Esophagus squamous epithelium (tissue), 5 donors: ENCODE measurements around the gene RBM17. TPM values are rescaled to one million over a fixed set of nuclear protein-coding genes. Genes with fewer than 3 reads are reported as not detected.

Experiments
- DNase-seq: peaks from one replicate; lab custom pipeline; 2025; lab: John Stamatoyannopoulos, UW
- H3K27ac ChIP-seq, 4 donors: fragments of 200-600 bp; sonication (generic); one replicate each; pipeline ENCODE4 v1.5.1; 2016 to 2019; ENCODE audit warnings: mild to moderate bottlenecking in 1 of 4
- H3K27me3 ChIP-seq, 4 donors: fragments of 200-600 bp; sonication (generic); 1 replicate in 3 of 4; 2 replicates in 1 of 4; pipeline versions ENCODE4 v1.5.1 to v1.6.0; 2017 to 2021; ENCODE audit warnings: antibody characterized with exemption in 1 of 4
- H3K36me3 ChIP-seq, 3 donors: fragments of 200-600 bp; sonication (generic); one replicate each; pipeline ENCODE4 v1.5.1; 2016 to 2019
- H3K4me1 ChIP-seq, 3 donors: fragments of 200-600 bp; sonication (generic); one replicate each; pipeline ENCODE4 v1.5.1; 2017 to 2019
- H3K4me3 ChIP-seq, 4 donors: fragments of 200-600 bp; sonication (generic); 1 replicate in 3 of 4; 2 replicates in 1 of 4; pipeline ENCODE4 v1.5.1; 2016 to 2019; ENCODE audit warnings: mild to moderate bottlenecking in 2 of 4, moderate library complexity in 1 of 4
- H3K9me3 ChIP-seq, 3 donors: fragments of 200-600 bp; sonication (generic); one replicate each; pipeline ENCODE4 v1.5.1; 2016 to 2019
- CTCF ChIP-seq, 6 experiments: fragments of 450-650 bp in 4 of 6; fragments of 200-600 bp in 2 of 6; sonication (generic) in 2 of 6; IDR thresholded peaks; one replicate each; pipeline ENCODE4 v1.5.1; 2016 to 2019; ENCODE audit warnings: antibody characterized with exemption in 6 of 6, mild to moderate bottlenecking in 4 of 6, moderate library complexity in 4 of 6
- POLR2A ChIP-seq, 4 donors: fragments of 450-650 bp; IDR thresholded peaks; one replicate each; pipeline ENCODE4 v1.6.1; 2017; ENCODE audit warnings: antibody characterized with exemption in 4 of 4, mild to moderate bottlenecking in 4 of 4, moderate library complexity in 3 of 4
- WGBS, 2 donors: methylation state at CpG; one replicate each; pipeline ENCODE4 v1.1.5; 2018; 5-methylcytosine and 5-hydroxymethylcytosine counted together
- intact Hi-C: fragments of 100-400 bp; cut with DNase I; formaldehyde crosslinking; loops from one replicate; pipeline ENCODE4 v1.15.0; 2022
- total RNA-seq, 4 donors: library from RNA; depleted of rRNA; stranded (reverse); fragments of >200 nt; gene quantifications; one replicate each; pipeline ENCODE4 v1.1.0, GENCODE V29; 2016
- donor health status: DM: yes; HTN: yes; CAD: no.

RBM17 gene
- total RNA-seq, 4 donors from 2014 or later, result 35.7 to 61.8 (median 39.4) TPM

GRCh38 chr10:6161921-6162320, 73.1 kb downstream of the RBM17 start:
- Histone ChIP-seq H3K4me3 (no peak overlapping the region), H3K4me1 (peaks cover 16 to 53% (median 27%) of the 10 kb centered on the region in 3 donors), H3K9me3 (no peaks in the 10 kb centered on the region), H3K27ac (peak overlapping the region in 3 of 4 donors; percentile 88 to 97 (median 92)), H3K27me3 (no peaks in the 10 kb centered on the region), H3K36me3 (peaks cover 0 to 10% (median 0%) of the 10 kb centered on the region in 3 donors)
- 59 to 67% methylated on average over 3 of the region's 3 CpGs for WGBS, 2 donors
- intact Hi-C loops, result no loop called here
- TF ChIP-seq CTCF (IDR thresholded peaks at IDR 0.05), result no peak
- no peak for TF ChIP-seq POLR2A (IDR thresholded peaks at IDR 0.05)
- no peak for DNase-seq

- no peaks in the 10 kb centered on the region for H3K27me3 ChIP-seq
- H3K36me3 ChIP-seq, result peaks cover 0 to 18% (median 0%) of the 10 kb centered on the region in 3 donors
- H3K4me1 ChIP-seq, result peaks cover 16 to 60% (median 30%) of the 10 kb centered on the region in 3 donors
- H3K4me3 ChIP-seq, result peak overlapping the region; percentile 58 to 88 (median 72)
- DNase-seq, result no peak
- no peaks in the 10 kb centered on the region for H3K9me3 ChIP-seq
- H3K27ac ChIP-seq, result peak overlapping the region; percentile 84 to 97 (median 90)
- 52 to 66% methylated on average over 12 of the region's 12 CpGs for WGBS, 2 donors
- TF ChIP-seq CTCF (IDR thresholded peaks at IDR 0.05) (no peak), POLR2A (IDR thresholded peaks at IDR 0.05) (no peak)
- intact Hi-C loops, result no loop called here
Observed at GRCh38 chr10:6162589-6163356, 73.9 kb downstream of the RBM17 start.

- Histone ChIP-seq H3K36me3 (peaks cover 0 to 18% (median 0%) of the 10 kb centered on the region in 3 donors), H3K4me1 (peaks cover 16 to 55% (median 30%) of the 10 kb centered on the region in 3 donors), H3K27me3 (no peaks in the 10 kb centered on the region), H3K9me3 (no peaks in the 10 kb centered on the region), H3K27ac (peak overlapping the region; percentile 84 to 97 (median 90)), H3K4me3 (peak overlapping the region; percentile 58 to 88 (median 72))
- intact Hi-C loops, result no loop called here
- 0 to 57% methylated on average over 7 to 21 of the region's 91 CpGs for WGBS, 2 donors
- DNase-seq, result peak; percentile 47
- TF ChIP-seq POLR2A (IDR thresholded peaks at IDR 0.05) (peak in 3 of 4 donors; percentile 27 to 79 (median 60)), CTCF (IDR thresholded peaks at IDR 0.05) (peak in 3 of 6 experiments; percentile 5 to 32 (median 9))
Observed at GRCh38 chr10:6163364-6164270, 74.8 kb downstream of the RBM17 start.

GRCh38 chr10:6164271-6165095, 75.6 kb downstream of the RBM17 start:
- peaks cover 0 to 18% (median 0%) of the 10 kb centered on the region in 3 donors for H3K36me3 ChIP-seq
- intact Hi-C loops, result no loop called here
- DNase-seq, result no peak
- peak overlapping the region; percentile 58 to 88 (median 72) for H3K4me3 ChIP-seq
- H3K27me3 ChIP-seq, result no peaks in the 10 kb centered on the region
- no peaks in the 10 kb centered on the region for H3K9me3 ChIP-seq
- H3K4me1 ChIP-seq, result peaks cover 16 to 61% (median 30%) of the 10 kb centered on the region in 3 donors
- 23 to 28% methylated on average over 9 to 16 of the region's 16 CpGs for WGBS, 2 donors
- TF ChIP-seq CTCF (IDR thresholded peaks at IDR 0.05) (no peak), POLR2A (IDR thresholded peaks at IDR 0.05) (no peak)
- H3K27ac ChIP-seq, result peak overlapping the region; percentile 84 to 97 (median 90)
